Sigmoid colon (tissue), 7 donors: ENCODE data around the gene LRRC7. TPM values are rescaled to one million over a fixed set of nuclear protein-coding genes. Genes with fewer than 3 reads are reported as not detected.

Experiments
- DNase-seq: peaks from one replicate; pipeline ENCODE4 v3.0.0-alpha.2; 2019
- H3K27ac ChIP-seq, 4 donors: fragments of 200-600 bp; sonication (generic); one replicate each; pipeline ENCODE4 v1.5.1; 2016 to 2019; ENCODE audit warnings: mild to moderate bottlenecking in 1 of 4
- H3K27me3 ChIP-seq, 3 donors: fragments of 200-600 bp; sonication (generic); one replicate each; pipeline ENCODE4 v1.5.1; 2019; ENCODE audit warnings: mild to moderate bottlenecking in 1 of 3
- H3K36me3 ChIP-seq, 4 donors: fragments of 200-600 bp; sonication (generic); one replicate each; pipeline ENCODE4 v1.5.1; 2016 to 2019
- H3K4me1 ChIP-seq, 4 donors: fragments of 200-600 bp; sonication (generic); one replicate each; pipeline ENCODE4 v1.5.1; 2017 to 2019
- H3K4me3 ChIP-seq, 4 donors: fragments of 200-600 bp; sonication (generic); one replicate each; pipeline ENCODE4 v1.5.1; 2017 to 2019; ENCODE audit warnings: mild to moderate bottlenecking in 2 of 4, moderate library complexity in 1 of 4
- H3K9me3 ChIP-seq, 4 donors: fragments of 200-600 bp in 3 of 4; sonication (generic) in 3 of 4; one replicate each; pipeline versions ENCODE4 v1.5.1 to v1.6.1; 2013 to 2019
- CTCF ChIP-seq, 4 experiments: fragments of 450-650 bp in 3 of 4; fragments of 200-600 bp in 1 of 4; IDR thresholded peaks; one replicate each; pipeline ENCODE4 v1.5.1; 2016 to 2019; ENCODE audit warnings: antibody characterized with exemption in 4 of 4, mild to moderate bottlenecking in 3 of 4, moderate library complexity in 2 of 4
- EP300 ChIP-seq, 4 donors: sonication (generic); formaldehyde crosslinking; IDR thresholded peaks; one replicate each; pipeline ENCODE4 v1.6.1; 2017; ENCODE audit warnings: antibody characterized with exemption in 4 of 4
- POLR2A ChIP-seq, 2 donors: fragments of 450-650 bp; IDR thresholded peaks; one replicate each; pipeline ENCODE4 v1.6.1; 2016; ENCODE audit warnings: antibody characterized with exemption in 2 of 2, mild to moderate bottlenecking in 2 of 2, moderate library complexity in 2 of 2
- POLR2AphosphoS5 ChIP-seq, 4 donors: sonication (generic); formaldehyde crosslinking; IDR thresholded peaks; one replicate each; pipeline ENCODE4 v1.6.1; 2017; ENCODE audit warnings: antibody characterized with exemption in 4 of 4
- WGBS, 2 donors: extraction: QIAGEN DNeasy Blood & Tissue Kit; methylation state at CpG; one replicate each; pipeline ENCODE4 v1.1.7; 2013; 5-methylcytosine and 5-hydroxymethylcytosine counted together
- intact Hi-C: fragments of 100-400 bp; cut with DNase I; formaldehyde crosslinking; loops from one replicate; pipeline ENCODE4 v1.15.1; 2023
- polyA plus RNA-seq, 3 donors: library from polyadenylated mRNA; stranded (reverse); fragments of 200-250 nt; gene quantifications; one replicate each; pipeline ENCODE4 v1.2.3, GENCODE V29; 2013
- total RNA-seq, 4 donors: library from RNA; depleted of rRNA; stranded (reverse); fragments of >200 nt; gene quantifications; one replicate each; pipeline ENCODE4 v1.1.0, GENCODE V29; 2016
- donor health status: healthy with polysubstance abuse.
- donor health status: Bipolar disorder and iron deficiency.
- donor health status: healthy.

Gene LRRC7
- total and polyA plus RNA-seq, 7 donors: 0.16 to 1.9 (median 0.41) TPM; not detected in 2

GRCh38 chr1:70090875-70091274 lies 523.2 kb downstream of the LRRC7 start:
- 89 to 91% methylated on average over 2 of the region's 2 CpGs for WGBS, 2 donors

GRCh38 chr1:70091811-70092210 lies 524.1 kb downstream of the LRRC7 start:
- Histone ChIP-seq H3K4me3 (no peak overlapping the region), H3K27ac (no peak overlapping the region), H3K9me3 (no peaks in the 10 kb centered on the region), H3K36me3 (no peaks in the 10 kb centered on the region), H3K4me1 (no peaks in the 10 kb centered on the region), H3K27me3 (no peaks in the 10 kb centered on the region)
- DNase-seq: no peak
- TF ChIP-seq CTCF (IDR thresholded peaks at IDR 0.05): no peak
- no peak for TF ChIP-seq POLR2A (IDR thresholded peaks at IDR 0.05)
- TF ChIP-seq POLR2AphosphoS5 (IDR thresholded peaks at IDR 0.05): no peak
- no peak for TF ChIP-seq EP300 (IDR thresholded peaks at IDR 0.05)
- intact Hi-C loops: no loop called here

More at GRCh38 chr1:70090875-70091274, 523.2 kb downstream of the LRRC7 start:
- intact Hi-C loops: no loop called here
- Histone ChIP-seq H3K4me1 (no peaks in the 10 kb centered on the region), H3K36me3 (no peaks in the 10 kb centered on the region), H3K9me3 (no peaks in the 10 kb centered on the region), H3K27me3 (no peaks in the 10 kb centered on the region), H3K4me3 (no peak overlapping the region), H3K27ac (no peak overlapping the region)
- no peak for DNase-seq
- TF ChIP-seq POLR2A (IDR thresholded peaks at IDR 0.05): no peak
- no peak for TF ChIP-seq EP300 (IDR thresholded peaks at IDR 0.05)
- TF ChIP-seq CTCF (IDR thresholded peaks at IDR 0.05): no peak
- TF ChIP-seq POLR2AphosphoS5 (IDR thresholded peaks at IDR 0.05): no peak

- Histone ChIP-seq H3K27ac (no peak overlapping the region), H3K4me1 (no peaks in the 10 kb centered on the region), H3K9me3 (no peaks in the 10 kb centered on the region), H3K27me3 (no peaks in the 10 kb centered on the region), H3K36me3 (no peaks in the 10 kb centered on the region), H3K4me3 (no peak overlapping the region)
- TF ChIP-seq EP300 (IDR thresholded peaks at IDR 0.05): no peak
- no peak for DNase-seq
- intact Hi-C loops: no loop called here
- WGBS, 2 donors: 75 to 78% methylated on average over 3 of the region's 3 CpGs
Measured at GRCh38 chr1:70092526-70092925, 524.8 kb downstream of the LRRC7 start.

DNA sequence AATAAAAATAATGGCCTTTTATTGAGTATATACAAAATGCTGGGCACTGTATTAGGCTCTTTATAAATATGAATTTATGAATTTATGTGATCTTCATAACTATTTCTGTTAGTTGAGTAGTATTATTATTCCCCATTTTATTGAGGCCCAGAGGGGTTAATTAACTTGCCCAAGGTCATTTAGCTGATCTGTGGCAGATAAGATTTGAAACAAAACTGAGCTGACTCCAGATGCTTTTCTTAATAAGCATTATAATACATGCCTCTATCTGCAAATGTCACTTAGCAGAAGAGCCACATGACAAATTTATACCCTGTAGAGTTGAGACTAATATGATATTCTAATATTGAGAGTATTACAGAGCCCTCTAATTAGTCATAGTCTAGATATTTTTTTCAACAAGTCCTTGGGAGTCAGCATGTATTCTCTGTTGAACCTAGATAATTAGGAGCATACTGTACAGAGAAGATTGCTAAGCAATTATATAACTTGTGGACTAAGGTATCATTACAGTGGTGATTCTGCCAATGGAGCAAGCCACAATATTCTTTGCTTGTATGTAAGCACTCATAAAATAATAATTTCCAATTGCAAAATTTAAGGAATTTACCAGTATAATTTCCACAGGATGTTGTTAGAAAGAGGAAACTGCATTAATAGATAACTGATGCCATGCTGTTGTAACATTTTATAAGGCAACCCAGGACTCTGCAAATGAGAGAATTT lies 525.7 kb downstream of the LRRC7 start:
- intact Hi-C loops: no loop called here
- Histone ChIP-seq H3K4me1 (no peaks in the 10 kb centered on the region), H3K27me3 (no peaks in the 10 kb centered on the region), H3K4me3 (no peak overlapping the region), H3K27ac (no peak overlapping the region), H3K36me3 (no peaks in the 10 kb centered on the region), H3K9me3 (no peaks in the 10 kb centered on the region)
- DNase-seq: no peak
- TF ChIP-seq CTCF (IDR thresholded peaks at IDR 0.05) (no peak), POLR2A (IDR thresholded peaks at IDR 0.05) (no peak), POLR2AphosphoS5 (IDR thresholded peaks at IDR 0.05) (no peak), EP300 (IDR thresholded peaks at IDR 0.05) (no peak)

GRCh38 chr1:70101231-70101630 lies 533.5 kb downstream of the LRRC7 start:
- no peaks in the 10 kb centered on the region for H3K4me1 ChIP-seq
- H3K9me3 ChIP-seq: no peaks in the 10 kb centered on the region
- H3K4me3 ChIP-seq: no peak overlapping the region
- TF ChIP-seq EP300 (IDR thresholded peaks at IDR 0.05): no peak
- no peak for TF ChIP-seq POLR2AphosphoS5 (IDR thresholded peaks at IDR 0.05)
- no peak for TF ChIP-seq POLR2A (IDR thresholded peaks at IDR 0.05)
- no peaks in the 10 kb centered on the region for H3K36me3 ChIP-seq
- no peak overlapping the region for H3K27ac ChIP-seq
- no peak for DNase-seq
- intact Hi-C loops: no loop called here
- H3K27me3 ChIP-seq: no peaks in the 10 kb centered on the region
- WGBS, 2 donors: 68 to 77% methylated on average over 2 of the region's 2 CpGs

GRCh38 chr1:70101774-70102173 lies 534.1 kb downstream of the LRRC7 start:
- Histone ChIP-seq H3K4me3 (no peak overlapping the region), H3K27ac (no peak overlapping the region), H3K36me3 (no peaks in the 10 kb centered on the region), H3K9me3 (no peaks in the 10 kb centered on the region), H3K27me3 (no peaks in the 10 kb centered on the region), H3K4me1 (no peaks in the 10 kb centered on the region)
- intact Hi-C loops: no loop called here
- 79 to 85% methylated on average over 1 of the region's 1 CpG for WGBS, 2 donors
- DNase-seq: no peak
- TF ChIP-seq EP300 (IDR thresholded peaks at IDR 0.05) (no peak), POLR2AphosphoS5 (IDR thresholded peaks at IDR 0.05) (no peak), CTCF (IDR thresholded peaks at IDR 0.05) (no peak), POLR2A (IDR thresholded peaks at IDR 0.05) (no peak)
